ENCODE data around the gene YIF1B.
"Not testable (repeated sequence)": the region's sequence is repeated elsewhere in the genome, so short reads cannot be mapped to it uniquely, and the experiment has no call there.

YIF1B gene

DNA sequence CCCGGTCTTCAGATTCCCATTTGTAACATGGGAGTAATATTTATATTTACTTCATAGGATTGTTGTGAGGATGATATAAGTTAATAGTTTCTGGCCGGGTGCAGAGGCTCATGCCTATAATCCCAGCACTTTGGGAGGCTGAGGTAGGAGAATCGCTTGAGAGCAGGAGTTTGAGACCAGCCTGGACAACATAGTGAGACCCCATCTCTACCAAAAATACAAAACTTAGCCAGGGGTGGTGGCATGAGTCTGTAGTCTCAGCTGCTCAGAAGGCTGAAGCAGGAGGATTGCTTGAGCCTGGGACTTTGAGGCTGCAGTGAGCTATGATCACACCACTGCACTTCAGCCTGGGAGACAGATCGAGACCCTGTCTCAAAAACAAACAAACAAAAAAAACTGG is 31.1 kb upstream of the YIF1B start:
- H2AFZ ChIP-seq (ENCODE audit: low read depth, low read length), result no peak overlapping the region
- H4K20me1 ChIP-seq (ENCODE audit: insufficient read depth, low read length), result no peaks in the 10 kb centered on the region
- no peaks in the 10 kb centered on the region for H3K27me3 ChIP-seq (ENCODE audit: low read depth, low read length)
- H3K36me3 ChIP-seq (replicated peaks; ENCODE audit: low read depth, low read length), result no peaks in the 10 kb centered on the region
- TF ChIP-seq, protein P1, sequence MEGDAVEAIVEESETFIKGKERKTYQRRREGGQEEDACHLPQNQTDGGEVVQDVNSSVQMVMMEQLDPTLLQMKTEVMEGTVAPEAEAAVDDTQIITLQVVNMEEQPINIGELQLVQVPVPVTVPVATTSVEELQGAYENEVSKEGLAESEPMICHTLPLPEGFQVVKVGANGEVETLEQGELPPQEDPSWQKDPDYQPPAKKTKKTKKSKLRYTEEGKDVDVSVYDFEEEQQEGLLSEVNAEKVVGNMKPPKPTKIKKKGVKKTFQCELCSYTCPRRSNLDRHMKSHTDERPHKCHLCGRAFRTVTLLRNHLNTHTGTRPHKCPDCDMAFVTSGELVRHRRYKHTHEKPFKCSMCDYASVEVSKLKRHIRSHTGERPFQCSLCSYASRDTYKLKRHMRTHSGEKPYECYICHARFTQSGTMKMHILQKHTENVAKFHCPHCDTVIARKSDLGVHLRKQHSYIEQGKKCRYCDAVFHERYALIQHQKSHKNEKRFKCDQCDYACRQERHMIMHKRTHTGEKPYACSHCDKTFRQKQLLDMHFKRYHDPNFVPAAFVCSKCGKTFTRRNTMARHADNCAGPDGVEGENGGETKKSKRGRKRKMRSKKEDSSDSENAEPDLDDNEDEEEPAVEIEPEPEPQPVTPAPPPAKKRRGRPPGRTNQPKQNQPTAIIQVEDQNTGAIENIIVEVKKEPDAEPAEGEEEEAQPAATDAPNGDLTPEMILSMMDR (IDR thresholded peaks at IDR 0.05; ENCODE audit: low read depth, low read length), result no peak
- no peak for TF ChIP-seq EZH2phosphoT487 (IDR thresholded peaks at IDR 0.05; ENCODE audit: low read depth)
- no peak overlapping the region for H3K4me3 ChIP-seq (ENCODE audit: low read length)
- H3K79me2 ChIP-seq (ENCODE audit: low read length), result no peaks in the 10 kb centered on the region
- no peak overlapping the region for H3K4me2 ChIP-seq (ENCODE audit: low read length)
- H3K9ac ChIP-seq (ENCODE audit: low read length), result no peak overlapping the region
- H3K4me1 ChIP-seq (ENCODE audit: low read length), result no peaks in the 10 kb centered on the region
- H3K9me3 ChIP-seq (ENCODE audit: insufficient read depth, low read length), result no peaks in the 10 kb centered on the region
- H3K27ac ChIP-seq (ENCODE audit: low read length), result no peak overlapping the region

DNA sequence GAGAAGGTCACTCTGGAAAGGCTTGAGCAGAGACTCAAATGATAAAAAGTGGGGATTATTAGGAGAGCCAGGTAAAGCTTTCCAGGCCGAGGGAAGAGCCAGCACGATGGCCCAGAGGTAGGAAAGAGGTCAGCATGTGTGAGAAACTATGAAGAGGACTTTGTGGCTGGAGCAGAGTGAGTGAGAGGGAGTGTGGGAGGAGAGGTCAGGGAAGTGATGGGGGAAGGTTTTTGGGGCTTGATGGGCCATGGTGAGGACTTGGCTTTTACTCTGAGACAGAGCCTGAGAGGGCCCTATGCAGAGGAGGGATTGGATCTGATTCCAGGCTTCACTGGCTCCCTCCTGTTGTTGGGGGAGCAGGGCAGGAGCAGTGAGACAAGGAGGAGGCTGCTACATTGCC is 25.2 kb upstream of the YIF1B start:
- no peaks in the 10 kb centered on the region for H3K27me3 ChIP-seq (ENCODE audit: low read depth, low read length)
- no peak overlapping the region for H2AFZ ChIP-seq (ENCODE audit: low read depth, low read length)
- H3K4me2 ChIP-seq (ENCODE audit: low read length), result no peak overlapping the region
- H3K4me3 ChIP-seq (ENCODE audit: low read length), result no peak overlapping the region
- H4K20me1 ChIP-seq (ENCODE audit: insufficient read depth, low read length), result no peaks in the 10 kb centered on the region
- TF ChIP-seq, protein P1 (IDR thresholded peaks at IDR 0.05; ENCODE audit: low read depth, low read length), result no peak
- TF ChIP-seq EZH2phosphoT487 (IDR thresholded peaks at IDR 0.05; ENCODE audit: low read depth), result no peak
- H3K36me3 ChIP-seq (replicated peaks; ENCODE audit: low read depth, low read length), result no peaks in the 10 kb centered on the region
- H3K9ac ChIP-seq (ENCODE audit: low read length), result no peak overlapping the region
- H3K79me2 ChIP-seq (ENCODE audit: low read length), result no peaks in the 10 kb centered on the region
- H3K9me3 ChIP-seq (ENCODE audit: insufficient read depth, low read length), result no peaks in the 10 kb centered on the region
- H3K4me1 ChIP-seq (ENCODE audit: low read length), result peaks cover 5% of the 10 kb centered on the region; the same call in 1 of the 2 replicates
- no peak overlapping the region for H3K27ac ChIP-seq (ENCODE audit: low read length)

DNA sequence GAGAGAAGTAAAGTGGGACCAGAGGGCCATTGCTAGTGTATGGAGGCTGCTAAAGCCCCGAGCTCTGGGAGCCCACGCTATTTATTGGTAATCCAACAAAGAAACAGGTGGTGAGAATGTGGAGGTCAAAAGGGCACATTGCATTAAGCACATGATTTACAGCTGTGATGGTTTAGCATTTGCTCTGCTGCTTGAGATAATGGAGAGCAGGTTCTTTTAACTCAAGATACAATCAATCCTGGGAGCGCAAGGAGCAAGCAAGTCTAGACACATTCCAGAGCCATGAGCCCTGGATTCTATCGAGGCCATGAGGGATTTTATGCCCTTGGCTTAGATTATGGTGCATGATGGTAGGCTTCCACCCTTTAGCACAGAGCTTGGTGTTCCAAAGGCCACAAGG is 23.3 kb upstream of the YIF1B start:
- H3K79me2 ChIP-seq (ENCODE audit: low read length); H3K9me3 ChIP-seq (ENCODE audit: insufficient read depth, low read length); H3K4me1 ChIP-seq (ENCODE audit: low read length); H3K9ac ChIP-seq (ENCODE audit: low read length); H2AFZ ChIP-seq (ENCODE audit: low read depth, low read length); H3K4me2 ChIP-seq (ENCODE audit: low read length); H3K4me3 ChIP-seq (ENCODE audit: low read length); H3K27me3 ChIP-seq (ENCODE audit: low read depth, low read length); H3K27ac ChIP-seq (ENCODE audit: low read length); H3K36me3 ChIP-seq (replicated peaks; ENCODE audit: low read depth, low read length); H4K20me1 ChIP-seq (ENCODE audit: insufficient read depth, low read length): not testable (repeated sequence)

DNA sequence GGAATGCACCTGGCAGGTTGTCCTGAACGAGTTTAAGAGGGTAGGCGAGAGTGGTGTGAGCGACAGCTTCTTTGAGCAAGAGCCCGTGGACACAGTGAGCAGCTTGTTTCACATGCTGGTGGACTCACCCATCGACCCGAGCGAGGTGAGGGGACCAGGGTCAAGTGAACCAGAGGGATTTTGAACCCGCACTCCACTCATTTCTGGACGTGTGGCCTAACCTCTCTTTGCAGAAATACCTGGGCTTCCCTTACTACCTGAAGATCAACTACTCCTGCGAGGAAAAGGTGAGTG is 21.6 kb upstream of the YIF1B start:
- no peaks in the 10 kb centered on the region for H3K9me3 ChIP-seq (ENCODE audit: insufficient read depth, low read length)
- H4K20me1 ChIP-seq (ENCODE audit: insufficient read depth, low read length), result no peaks in the 10 kb centered on the region
- H3K27ac ChIP-seq (ENCODE audit: low read length), result no peak overlapping the region
- H3K4me1 ChIP-seq (ENCODE audit: low read length), result peaks cover 8% of the 10 kb centered on the region
- peak overlapping the region; percentile 86 for H3K4me2 ChIP-seq (ENCODE audit: low read length)
- H3K36me3 ChIP-seq (replicated peaks; ENCODE audit: low read depth, low read length), result no peaks in the 10 kb centered on the region
- peak overlapping the region; percentile 87 for H3K4me3 ChIP-seq (ENCODE audit: low read length)
- no peaks in the 10 kb centered on the region for H3K79me2 ChIP-seq (ENCODE audit: low read length)
- TF ChIP-seq, protein P1 (IDR thresholded peaks at IDR 0.05; ENCODE audit: low read depth, low read length), result no peak
- TF ChIP-seq EZH2phosphoT487 (IDR thresholded peaks at IDR 0.05; ENCODE audit: low read depth), result no peak
- H2AFZ ChIP-seq (ENCODE audit: low read depth, low read length), result no peak overlapping the region
- H3K9ac ChIP-seq (ENCODE audit: low read length), result peak overlapping the region; percentile 3; the same call in 1 of the 2 replicates
- H3K27me3 ChIP-seq (ENCODE audit: low read depth, low read length), result no peaks in the 10 kb centered on the region
